ENCODE measurements around the gene IPO5.

The IPO5 gene

GRCh38 chr13:97953376-97953970, at the start of gene IPO5:
Gene IPO5, plus strand, starts transcription at chr13:97953675. Its CDS starts 23,022 bp downstream, at chr13:97976697.
- H3K4me3 ChIP-seq: no peak within 1 kb of the TSS

GRCh38 chr13:97904059-97904458, 49.4 kb upstream of the IPO5 start:
- Histone ChIP-seq H3K4me3 (no peak overlapping the region), H3K27ac (no peak overlapping the region)

More at GRCh38 chr13:97953376-97953970, at the start of gene IPO5:
- peak within 1 kb of the TSS in 2 of 21 experiments; percentile 16 to 54 for H3K27ac ChIP-seq

GRCh38 chr13:97905517-97905916, 48.0 kb upstream of the IPO5 start:
- Histone ChIP-seq H3K4me3 (no peak overlapping the region), H3K27ac (no peak overlapping the region)

GRCh38 chr13:97911311-97912138, 42.0 kb upstream of the IPO5 start:
- H3K27ac ChIP-seq: no peak overlapping the region
- no peak overlapping the region for H3K4me3 ChIP-seq

- H3K27ac ChIP-seq: no peak overlapping the region
- H3K4me3 ChIP-seq: no peak overlapping the region
Measured at GRCh38 chr13:97912139-97912535, 41.3 kb upstream of the IPO5 start.

- no peak overlapping the region for H3K27ac ChIP-seq
- H3K4me3 ChIP-seq: no peak overlapping the region
Measured at GRCh38 chr13:97913206-97913605, 40.3 kb upstream of the IPO5 start.

GRCh38 chr13:97914540-97914939, 38.9 kb upstream of the IPO5 start:
- no peak overlapping the region for H3K27ac ChIP-seq
- no peak overlapping the region for H3K4me3 ChIP-seq

GRCh38 chr13:97921176-97921816, 32.2 kb upstream of the IPO5 start:
- Histone ChIP-seq H3K4me3 (no peak overlapping the region), H3K27ac (no peak overlapping the region)

- H3K4me3 ChIP-seq: no peak overlapping the region
- H3K27ac ChIP-seq: no peak overlapping the region
Measured at GRCh38 chr13:97928301-97928700, 25.2 kb upstream of the IPO5 start.

GRCh38 chr13:97932036-97932435, 21.4 kb upstream of the IPO5 start:
- Histone ChIP-seq H3K27ac (no peak overlapping the region), H3K4me3 (no peak overlapping the region)

- Histone ChIP-seq H3K27ac (no peak overlapping the region), H3K4me3 (no peak overlapping the region)
Measured at GRCh38 chr13:97932647-97933046, 20.8 kb upstream of the IPO5 start.

GRCh38 chr13:97933776-97934175, 19.7 kb upstream of the IPO5 start:
- H3K27ac ChIP-seq: no peak overlapping the region
- no peak overlapping the region for H3K4me3 ChIP-seq

- no peak overlapping the region for H3K4me3 ChIP-seq
Measured at GRCh38 chr13:97934590-97934989, 18.9 kb upstream of the IPO5 start.

GRCh38 chr13:97935071-97935470, 18.4 kb upstream of the IPO5 start:
- H3K4me3 ChIP-seq: no peak overlapping the region
- no peak overlapping the region for H3K27ac ChIP-seq

More at GRCh38 chr13:97934590-97934989, 18.9 kb upstream of the IPO5 start:
- no peak overlapping the region for H3K27ac ChIP-seq

- H3K4me3 ChIP-seq: no peak overlapping the region
- H3K27ac ChIP-seq: no peak overlapping the region
Measured at GRCh38 chr13:97936036-97936435, 17.4 kb upstream of the IPO5 start.

GRCh38 chr13:97938706-97939475, 14.6 kb upstream of the IPO5 start:
- H3K27ac ChIP-seq: no peak overlapping the region
- no peak overlapping the region for H3K4me3 ChIP-seq

GRCh38 chr13:97944396-97945029, 9.0 kb upstream of the IPO5 start:
- Histone ChIP-seq H3K4me3 (no peak overlapping the region), H3K27ac (no peak overlapping the region)

- Histone ChIP-seq H3K4me3 (no peak overlapping the region), H3K27ac (no peak overlapping the region)
Measured at GRCh38 chr13:97945342-97945741, 8.1 kb upstream of the IPO5 start.

GRCh38 chr13:97945792-97946419, 7.6 kb upstream of the IPO5 start:
- Histone ChIP-seq H3K27ac (no peak overlapping the region), H3K4me3 (no peak overlapping the region)
